ENCODE measurements around the gene COBL. TPM values are rescaled to one million over a fixed set of nuclear protein-coding genes. Genes with fewer than 3 reads are reported as not detected.

Gene COBL
- polyA plus RNA-seq, 1 donor (not counting 4 experiments of a cell fraction or from before 2014, with no cell fraction given), result 4.5 TPM

GRCh38 chr7:51175316-51175991 lies 141.2 kb downstream of the COBL start:
- Histone ChIP-seq H2AFZ (ENCODE audit: control insufficient read depth, low read length) (no peak overlapping the region), H3K9me3 (ENCODE audit: control insufficient read depth, low read depth, low read length) (no peaks in the 10 kb centered on the region)
- no peak for FAIRE-seq

GRCh38 chr7:51165337-51165736 lies 151.3 kb downstream of the COBL start:
- Histone ChIP-seq H3K27ac (ENCODE audit: control insufficient read depth, insufficient read depth, low read length) (no peak overlapping the region), H3K9ac (ENCODE audit: control insufficient read depth, extremely low read depth, insufficient read depth, low read length) (no peak overlapping the region), H4K20me1 (ENCODE audit: control insufficient read depth, extremely low read depth, insufficient read depth, low read length) (no peaks in the 10 kb centered on the region), H3K9me3 (ENCODE audit: control insufficient read depth, low read depth, low read length) (no peaks in the 10 kb centered on the region), H3K27me3 (ENCODE audit: control insufficient read depth, extremely low read depth, insufficient read depth, low read length) (no peaks in the 10 kb centered on the region), H2AFZ (ENCODE audit: control insufficient read depth, low read length) (no peak overlapping the region), H3K4me1 (ENCODE audit: control insufficient read depth, extremely low read depth, insufficient read depth, low read length) (no peaks in the 10 kb centered on the region), H3K79me2 (ENCODE audit: control insufficient read depth, insufficient read depth, low read length) (no peaks in the 10 kb centered on the region), H3K9me1 (ENCODE audit: control insufficient read depth, extremely low read depth, insufficient read depth, low read length) (no peaks in the 10 kb centered on the region), H3K4me2 (ENCODE audit: control insufficient read depth, extremely low read depth, insufficient read depth, low read depth, low read length) (no peak overlapping the region), H3K36me3 (ENCODE audit: control insufficient read depth in 2 of 2, extremely low read depth in 1 of 2, insufficient read depth in 2 of 2, low read length in 2 of 2) (no peaks in the 10 kb centered on the region), H3K4me3 (ENCODE audit: control insufficient read depth in 2 of 3, extremely low read depth in 1 of 3, insufficient read depth in 2 of 3, low read depth in 1 of 3, low read length in 3 of 3) (no peak overlapping the region)
- no peak for TF ChIP-seq EZH2 (IDR thresholded peaks at IDR 0.05; ENCODE audit: low read length)
- TF ChIP-seq CTCF (optimal IDR thresholded peaks at IDR 0.05 in 1 of 3, IDR thresholded peaks at IDR 0.05 in 1 of 3, conservative IDR thresholded peaks at IDR 0.05 in 1 of 3; ENCODE audit: extremely low read depth in 1 of 3, insufficient read depth in 2 of 3, low read length in 3 of 3), result no peak
- dilution Hi-C loops (cut with MboI; ENCODE audit: extremely low pct_ligation_motif_present, low sequenced_read_pairs), result no loop called here
- FAIRE-seq (no peak), DNase-seq (ENCODE audit: low read depth, low spot score) (no peak)

More at GRCh38 chr7:51175316-51175991, 141.2 kb downstream of the COBL start:
- Histone ChIP-seq H3K9ac (ENCODE audit: control insufficient read depth, extremely low read depth, insufficient read depth, low read length) (no peak overlapping the region), H3K4me2 (ENCODE audit: control insufficient read depth, extremely low read depth, insufficient read depth, low read depth, low read length) (no peak overlapping the region), H3K9me1 (ENCODE audit: control insufficient read depth, extremely low read depth, insufficient read depth, low read length) (no peaks in the 10 kb centered on the region), H3K79me2 (ENCODE audit: control insufficient read depth, insufficient read depth, low read length) (no peaks in the 10 kb centered on the region), H3K36me3 (ENCODE audit: control insufficient read depth in 2 of 2, extremely low read depth in 1 of 2, insufficient read depth in 2 of 2, low read length in 2 of 2) (no peaks in the 10 kb centered on the region), H4K20me1 (ENCODE audit: control insufficient read depth, extremely low read depth, insufficient read depth, low read length) (no peaks in the 10 kb centered on the region), H3K4me3 (ENCODE audit: control insufficient read depth in 2 of 3, extremely low read depth in 1 of 3, insufficient read depth in 2 of 3, low read depth in 1 of 3, low read length in 3 of 3) (no peak overlapping the region), H3K4me1 (ENCODE audit: control insufficient read depth, extremely low read depth, insufficient read depth, low read length) (no peaks in the 10 kb centered on the region), H3K27me3 (ENCODE audit: control insufficient read depth, extremely low read depth, insufficient read depth, low read length) (no peaks in the 10 kb centered on the region), H3K27ac (ENCODE audit: control insufficient read depth, insufficient read depth, low read length) (no peak overlapping the region)
- dilution Hi-C loops (cut with MboI; ENCODE audit: extremely low pct_ligation_motif_present, low sequenced_read_pairs), result no loop called here
- TF ChIP-seq EZH2 (IDR thresholded peaks at IDR 0.05; ENCODE audit: low read length) (no peak), CTCF (optimal IDR thresholded peaks at IDR 0.05 in 1 of 3, IDR thresholded peaks at IDR 0.05 in 1 of 3, conservative IDR thresholded peaks at IDR 0.05 in 1 of 3; ENCODE audit: extremely low read depth in 1 of 3, insufficient read depth in 2 of 3, low read length in 3 of 3) (no peak)
- DNase-seq (ENCODE audit: low read depth, low spot score), result no peak
